Measurements from ENCODE around the gene NAAA.

DNA sequence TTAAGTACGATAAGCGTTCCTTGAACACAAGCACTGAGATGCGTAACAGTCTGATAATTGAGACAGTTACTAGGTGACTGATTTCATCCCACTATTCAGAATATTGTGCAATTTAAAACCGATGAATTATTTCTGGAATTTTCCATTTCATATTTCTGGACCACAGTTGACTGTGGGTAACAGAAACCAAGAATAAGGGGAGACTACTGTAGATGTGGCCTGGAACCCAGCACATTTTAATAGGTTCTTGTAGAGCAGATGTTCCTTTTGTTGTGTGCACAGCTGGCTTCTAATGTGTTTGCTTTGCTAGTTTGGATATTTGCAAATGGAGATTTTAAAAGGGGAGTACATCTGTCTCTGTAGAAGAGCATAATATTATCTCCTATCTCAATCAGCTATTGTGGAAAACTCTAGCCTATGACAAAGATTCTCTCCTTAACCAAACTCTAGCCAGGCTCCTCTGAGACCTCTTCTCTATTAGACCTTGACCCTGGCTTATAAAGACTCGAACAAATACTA is 16.4 kb downstream of the NAAA start:
- TF ChIP-seq, protein P1, sequence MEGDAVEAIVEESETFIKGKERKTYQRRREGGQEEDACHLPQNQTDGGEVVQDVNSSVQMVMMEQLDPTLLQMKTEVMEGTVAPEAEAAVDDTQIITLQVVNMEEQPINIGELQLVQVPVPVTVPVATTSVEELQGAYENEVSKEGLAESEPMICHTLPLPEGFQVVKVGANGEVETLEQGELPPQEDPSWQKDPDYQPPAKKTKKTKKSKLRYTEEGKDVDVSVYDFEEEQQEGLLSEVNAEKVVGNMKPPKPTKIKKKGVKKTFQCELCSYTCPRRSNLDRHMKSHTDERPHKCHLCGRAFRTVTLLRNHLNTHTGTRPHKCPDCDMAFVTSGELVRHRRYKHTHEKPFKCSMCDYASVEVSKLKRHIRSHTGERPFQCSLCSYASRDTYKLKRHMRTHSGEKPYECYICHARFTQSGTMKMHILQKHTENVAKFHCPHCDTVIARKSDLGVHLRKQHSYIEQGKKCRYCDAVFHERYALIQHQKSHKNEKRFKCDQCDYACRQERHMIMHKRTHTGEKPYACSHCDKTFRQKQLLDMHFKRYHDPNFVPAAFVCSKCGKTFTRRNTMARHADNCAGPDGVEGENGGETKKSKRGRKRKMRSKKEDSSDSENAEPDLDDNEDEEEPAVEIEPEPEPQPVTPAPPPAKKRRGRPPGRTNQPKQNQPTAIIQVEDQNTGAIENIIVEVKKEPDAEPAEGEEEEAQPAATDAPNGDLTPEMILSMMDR (conservative IDR thresholded peaks at IDR 0.05; ENCODE audit: low read depth, low read length) = no peak
- TF ChIP-seq EZH2 (IDR thresholded peaks at IDR 0.05; ENCODE audit: low read length, unreplicated experiment) (no peak), EZH2phosphoT487 (IDR thresholded peaks at IDR 0.05; ENCODE audit: borderline replicate concordance, low read length) (no peak)
